Measurements from ENCODE around the gene PRDM12. TPM values are rescaled to one million over a fixed set of nuclear protein-coding genes. Genes with fewer than 3 reads are reported as not detected.
A peak's percentile ranks its signal among the peaks of the same experiment; 100 is the strongest.

The PRDM12 gene
- total RNA-seq, 1 experiment from 2014 or later = not detected

- no peak for DNase-seq (ENCODE audit: low read depth)
These were observed 28.4 kb upstream of the PRDM12 start for GRCh38 chr9:130635721-130636647.

GRCh38 chr9:130636648-130637020 lies 27.8 kb upstream of the PRDM12 start:
- DNase-seq (ENCODE audit: low read depth) = no peak

- DNase-seq (ENCODE audit: low read depth) = no peak
These were observed 25.9 kb upstream of the PRDM12 start for GRCh38 chr9:130638284-130639123.

GRCh38 chr9:130639124-130639765 lies 25.1 kb upstream of the PRDM12 start:
- no peak for DNase-seq (ENCODE audit: low read depth)

- no peak for DNase-seq (ENCODE audit: low read depth)
These were observed 24.4 kb upstream of the PRDM12 start for GRCh38 chr9:130639866-130640555.

- DNase-seq (ENCODE audit: low read depth) = no peak
These were observed 23.7 kb upstream of the PRDM12 start for GRCh38 chr9:130640681-130641080.

GRCh38 chr9:130642926-130643325 lies 21.5 kb upstream of the PRDM12 start:
- no peak for DNase-seq (ENCODE audit: low read depth)

- no peak for DNase-seq (ENCODE audit: low read depth)
These were observed 13.2 kb upstream of the PRDM12 start for GRCh38 chr9:130651221-130651620.

GRCh38 chr9:130651752-130652151 lies 12.6 kb upstream of the PRDM12 start:
- no peak for DNase-seq (ENCODE audit: low read depth)

- DNase-seq (ENCODE audit: low read depth) = no peak
These were observed 9.5 kb upstream of the PRDM12 start for GRCh38 chr9:130654879-130655278.

GRCh38 chr9:130658893-130659698 lies 5.3 kb upstream of the PRDM12 start:
- no peak for DNase-seq (ENCODE audit: low read depth)

- DNase-seq (ENCODE audit: low read depth) = no peak
These were observed 4.6 kb upstream of the PRDM12 start for GRCh38 chr9:130659699-130660248.

- no peak for DNase-seq (ENCODE audit: low read depth)
These were observed 4.1 kb upstream of the PRDM12 start for GRCh38 chr9:130660326-130660682.

GRCh38 chr9:130660683-130661450 lies 3.5 kb upstream of the PRDM12 start:
- peak; percentile 20 for DNase-seq (ENCODE audit: low read depth)

- no peak for DNase-seq (ENCODE audit: low read depth)
These were observed 2.8 kb upstream of the PRDM12 start for GRCh38 chr9:130661451-130662098.

- no peak for DNase-seq (ENCODE audit: low read depth)
These were observed 2.1 kb upstream of the PRDM12 start for GRCh38 chr9:130662099-130662969.

- DNase-seq (ENCODE audit: low read depth) = no peak
These were observed 1.5 kb upstream of the PRDM12 start for GRCh38 chr9:130662970-130663257.

- peak; percentile 22 for DNase-seq (ENCODE audit: low read depth)
These were observed 977 bp upstream of the PRDM12 start for GRCh38 chr9:130663258-130663976.
